ENCODE data around the gene SESN2.

SESN2 gene, protein sequence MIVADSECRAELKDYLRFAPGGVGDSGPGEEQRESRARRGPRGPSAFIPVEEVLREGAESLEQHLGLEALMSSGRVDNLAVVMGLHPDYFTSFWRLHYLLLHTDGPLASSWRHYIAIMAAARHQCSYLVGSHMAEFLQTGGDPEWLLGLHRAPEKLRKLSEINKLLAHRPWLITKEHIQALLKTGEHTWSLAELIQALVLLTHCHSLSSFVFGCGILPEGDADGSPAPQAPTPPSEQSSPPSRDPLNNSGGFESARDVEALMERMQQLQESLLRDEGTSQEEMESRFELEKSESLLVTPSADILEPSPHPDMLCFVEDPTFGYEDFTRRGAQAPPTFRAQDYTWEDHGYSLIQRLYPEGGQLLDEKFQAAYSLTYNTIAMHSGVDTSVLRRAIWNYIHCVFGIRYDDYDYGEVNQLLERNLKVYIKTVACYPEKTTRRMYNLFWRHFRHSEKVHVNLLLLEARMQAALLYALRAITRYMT

DNA sequence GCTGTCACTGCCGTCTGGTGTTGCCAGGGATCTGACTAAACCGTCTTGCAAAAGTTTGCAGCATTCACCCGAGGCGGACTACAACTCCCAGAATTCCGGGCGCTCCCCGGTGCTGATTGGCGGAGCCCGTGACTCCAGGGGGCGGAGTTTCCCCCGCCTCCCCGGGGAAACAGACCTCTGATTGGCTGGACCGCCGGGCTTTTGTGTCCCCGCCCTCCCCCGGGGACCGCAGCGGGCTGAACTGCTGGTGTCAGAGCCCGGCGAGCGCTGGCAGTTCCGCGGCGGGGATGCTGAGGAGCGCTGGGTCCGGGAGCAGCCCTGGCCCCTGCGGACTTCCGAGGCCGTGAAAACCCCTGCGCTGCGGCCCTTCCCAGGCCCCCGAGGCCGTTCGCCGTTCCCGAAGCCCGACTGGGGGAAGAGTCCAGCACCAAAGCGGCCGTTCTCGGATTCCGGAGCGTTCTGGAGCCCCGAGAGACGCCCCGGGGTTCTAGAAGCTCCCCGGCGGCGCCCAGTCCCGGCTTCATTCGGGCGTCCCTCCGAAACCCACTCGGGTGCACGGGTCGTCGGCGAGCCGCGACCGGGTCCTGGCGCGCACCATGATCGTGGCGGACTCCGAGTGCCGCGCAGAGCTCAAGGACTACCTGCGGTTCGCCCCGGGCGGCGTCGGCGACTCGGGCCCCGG lies at the start of gene SESN2:
Gene SESN2 (plus strand): TSS at position 267 of the 682 bp plus-strand sequence. CDS start 330 bp downstream, at position 597.
- Histone ChIP-seq H3K36me3 (ENCODE audit: insufficient read depth, low read depth, low read length) (no peaks in the 10 kb centered on the region), H3K27me3 (ENCODE audit: insufficient read depth, low read length) (no peaks in the 10 kb centered on the region), H3K27ac (ENCODE audit: low read length) (peak within 1 kb of the TSS; percentile 57), H3K9me3 (ENCODE audit: insufficient read depth, low read depth, low read length) (no peaks in the 10 kb centered on the region), H3K4me3 (ENCODE audit: low read length) (peak within 1 kb of the TSS; percentile 78), H3K4me1 (ENCODE audit: insufficient read depth, low read length) (peaks cover 9% of the 10 kb centered on the region; the same call in 1 of the 2 replicates), H3K9ac (ENCODE audit: low read depth, low read length) (peak within 1 kb of the TSS; percentile 92)

DNA sequence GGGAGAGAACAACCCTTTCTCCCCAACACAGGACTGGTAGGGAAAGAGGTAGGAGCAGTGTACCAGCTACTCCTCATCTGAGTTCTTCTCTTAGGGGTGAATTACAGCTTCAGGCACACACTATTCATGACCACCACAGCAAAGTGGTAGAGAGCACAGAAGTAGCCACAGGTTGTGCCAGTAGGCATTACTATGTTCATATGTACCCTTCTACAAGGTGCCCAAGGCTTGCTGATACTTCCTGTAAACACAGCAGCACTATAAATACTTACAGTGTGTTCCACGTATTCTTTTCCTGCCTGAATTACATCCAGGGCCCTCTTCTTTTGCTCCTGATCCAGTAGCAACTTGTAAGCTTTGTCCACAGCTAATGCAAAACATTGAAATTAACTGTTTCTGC lies 49.6 kb upstream of the SESN2 start:
- no peak overlapping the region for H3K4me3 ChIP-seq (ENCODE audit: low read length)
- no peak overlapping the region for H3K9ac ChIP-seq (ENCODE audit: low read depth, low read length)
- H3K36me3 ChIP-seq (ENCODE audit: insufficient read depth, low read depth, low read length) = peaks cover 78% of the 10 kb centered on the region

DNA sequence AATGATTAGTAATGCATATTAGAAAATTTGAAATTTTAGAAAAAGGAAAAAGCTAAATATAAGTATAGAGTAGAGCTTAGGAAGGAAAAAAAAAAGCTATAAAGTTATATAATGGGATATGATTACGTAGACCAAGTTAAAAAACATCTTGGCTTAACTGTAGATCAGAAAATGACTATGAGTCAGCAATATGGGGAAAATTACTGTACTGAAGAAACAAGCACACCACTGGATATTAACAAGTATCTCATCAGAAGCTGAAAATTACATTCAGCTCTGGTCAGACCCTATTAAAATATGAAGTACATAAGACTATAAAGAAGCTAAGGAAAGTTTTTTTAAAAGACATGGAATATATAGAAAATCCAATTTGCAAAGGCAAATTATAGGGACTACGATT lies 46.0 kb upstream of the SESN2 start:
- Histone ChIP-seq H3K27me3 (ENCODE audit: insufficient read depth, low read length) (no peaks in the 10 kb centered on the region), H3K36me3 (ENCODE audit: insufficient read depth, low read depth, low read length) (peaks cover 56% of the 10 kb centered on the region), H3K4me3 (ENCODE audit: low read length) (no peak overlapping the region), H3K9me3 (ENCODE audit: insufficient read depth, low read depth, low read length) (no peaks in the 10 kb centered on the region), H3K4me1 (ENCODE audit: insufficient read depth, low read length) (peaks cover 5% of the 10 kb centered on the region; the same call in 1 of the 2 replicates), H3K9ac (ENCODE audit: low read depth, low read length) (no peak overlapping the region), H3K27ac (ENCODE audit: low read length) (no peak overlapping the region)

More for the DNA sequence above, 49.6 kb upstream of the SESN2 start:
- Histone ChIP-seq H3K4me1 (ENCODE audit: insufficient read depth, low read length) (peaks cover 5% of the 10 kb centered on the region; the same call in 1 of the 2 replicates), H3K27me3 (ENCODE audit: insufficient read depth, low read length) (no peaks in the 10 kb centered on the region), H3K27ac (ENCODE audit: low read length) (no peak overlapping the region), H3K9me3 (ENCODE audit: insufficient read depth, low read depth, low read length) (no peaks in the 10 kb centered on the region)

DNA sequence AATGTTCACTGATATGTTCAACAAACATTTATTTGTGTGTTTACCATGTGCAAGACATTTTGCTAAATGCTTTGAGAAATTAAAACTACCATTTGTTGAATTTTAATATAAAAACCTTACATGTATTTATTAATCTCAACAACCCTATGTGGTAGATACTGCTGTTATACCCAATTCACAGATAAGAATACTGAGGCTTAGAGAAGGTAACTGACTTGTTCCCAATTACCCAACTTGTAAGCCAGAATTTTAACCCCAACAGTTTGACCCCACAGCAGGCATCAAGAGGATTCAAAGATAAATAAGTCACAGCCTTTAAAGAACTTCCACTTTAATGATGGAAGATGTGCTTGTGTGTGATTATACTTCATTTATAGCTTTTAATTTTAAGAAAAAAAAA lies 30.2 kb upstream of the SESN2 start:
- no peaks in the 10 kb centered on the region for H3K9me3 ChIP-seq (ENCODE audit: insufficient read depth, low read depth, low read length)
- H3K4me3 ChIP-seq (ENCODE audit: low read length) = no peak overlapping the region
- H3K4me1 ChIP-seq (ENCODE audit: insufficient read depth, low read length) = no peaks in the 10 kb centered on the region
- H3K27ac ChIP-seq (ENCODE audit: low read length) = no peak overlapping the region
- H3K9ac ChIP-seq (ENCODE audit: low read depth, low read length) = no peak overlapping the region
- peaks cover 64% of the 10 kb centered on the region for H3K36me3 ChIP-seq (ENCODE audit: insufficient read depth, low read depth, low read length)
- no peaks in the 10 kb centered on the region for H3K27me3 ChIP-seq (ENCODE audit: insufficient read depth, low read length)

DNA sequence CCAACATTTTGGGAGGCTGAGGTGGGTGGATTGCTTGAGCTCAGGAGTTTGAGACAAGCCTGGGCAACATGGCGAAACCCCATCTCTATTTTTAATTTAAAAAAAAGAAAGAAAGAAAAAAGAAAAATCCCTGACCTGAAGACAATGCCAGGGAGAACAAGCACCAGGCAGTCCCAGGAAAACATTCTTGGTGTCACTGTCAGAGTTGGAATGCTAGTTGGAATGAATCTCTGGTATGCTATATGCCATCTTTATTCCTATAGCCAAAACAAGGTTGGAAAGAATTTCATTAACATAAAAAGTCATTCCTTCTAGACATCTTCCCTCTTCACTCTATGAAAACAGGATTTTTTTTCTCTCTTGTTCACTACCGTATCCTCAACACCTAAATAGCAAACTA lies 29.3 kb upstream of the SESN2 start:
- Histone ChIP-seq H3K27ac (ENCODE audit: low read length) (no peak overlapping the region), H3K9ac (ENCODE audit: low read depth, low read length) (no peak overlapping the region), H3K9me3 (ENCODE audit: insufficient read depth, low read depth, low read length) (no peaks in the 10 kb centered on the region), H3K4me3 (ENCODE audit: low read length) (no peak overlapping the region), H3K4me1 (ENCODE audit: insufficient read depth, low read length) (no peaks in the 10 kb centered on the region), H3K36me3 (ENCODE audit: insufficient read depth, low read depth, low read length) (peaks cover 57% of the 10 kb centered on the region), H3K27me3 (ENCODE audit: insufficient read depth, low read length) (no peaks in the 10 kb centered on the region)

DNA sequence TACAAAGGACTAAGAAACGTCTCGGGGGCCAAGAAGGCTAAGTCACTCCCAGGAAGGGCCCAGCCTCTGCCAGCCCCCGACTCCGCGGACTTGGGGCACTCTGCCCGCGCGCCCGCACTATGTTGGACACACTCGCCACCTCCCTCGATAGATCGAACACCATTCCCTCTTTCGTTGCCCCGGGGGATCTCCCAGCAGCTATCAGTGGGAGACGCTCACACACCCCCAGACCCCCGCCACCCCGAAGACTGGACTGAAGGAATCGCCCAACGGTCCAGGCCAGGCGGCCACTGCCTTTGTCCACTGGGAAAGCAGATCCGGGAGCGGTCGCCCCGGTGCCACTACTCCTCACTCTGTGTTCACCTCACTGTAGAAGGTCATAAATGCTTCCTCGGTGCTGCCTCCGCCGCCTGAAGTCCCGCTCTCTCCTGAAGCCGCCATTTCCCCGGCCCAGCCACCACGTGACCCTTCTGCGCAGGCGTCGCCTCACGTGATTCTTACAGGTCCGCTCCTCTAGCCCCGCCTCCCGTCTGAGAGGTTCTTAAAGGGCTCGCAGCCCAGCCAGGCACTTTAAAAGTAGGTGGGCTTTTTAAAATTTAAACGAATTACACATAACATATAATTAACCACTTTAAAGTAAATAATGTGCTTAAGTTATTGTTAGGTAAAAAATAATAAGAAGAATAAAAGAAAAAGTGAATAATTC lies 26.6 kb upstream of the SESN2 start, which contains the start of gene DNAJC8:
Gene DNAJC8 (minus strand): TSS at position 472 of the 706 bp plus-strand sequence. CDS start 31 bp downstream, at position 441.
- Histone ChIP-seq H3K27me3 (ENCODE audit: insufficient read depth, low read length) (no peaks in the 10 kb centered on the region), H3K27ac (ENCODE audit: low read length) (peak within 1 kb of the TSS; percentile 61), H3K9ac (ENCODE audit: low read depth, low read length) (peak within 1 kb of the TSS; percentile 99), H3K9me3 (ENCODE audit: insufficient read depth, low read depth, low read length) (no peaks in the 10 kb centered on the region), H3K4me1 (ENCODE audit: insufficient read depth, low read length) (peaks cover 8% of the 10 kb centered on the region; the same call in 1 of the 2 replicates), H3K4me3 (ENCODE audit: low read length) (peak within 1 kb of the TSS; percentile 94), H3K36me3 (ENCODE audit: insufficient read depth, low read depth, low read length) (peaks cover 33% of the 10 kb centered on the region)

DNA sequence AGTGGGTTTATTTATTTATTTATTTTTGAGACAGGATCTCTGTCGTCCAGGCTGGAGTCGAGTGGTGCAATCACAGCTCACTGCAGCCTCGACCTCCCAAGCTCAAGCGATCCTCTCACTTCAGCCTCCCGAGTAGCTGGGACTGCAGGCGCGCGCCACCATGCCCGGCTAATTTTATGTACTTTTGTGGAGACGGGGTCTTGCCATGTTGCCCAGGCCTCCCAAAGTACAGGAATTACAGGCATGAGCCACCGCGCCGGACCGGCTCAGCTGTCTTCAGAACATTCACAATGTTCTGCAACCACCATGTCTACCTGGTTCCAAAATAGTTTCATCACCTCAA lies 26.1 kb upstream of the SESN2 start:
- Histone ChIP-seq H3K4me3 (ENCODE audit: low read length) (peak overlapping the region; percentile 94; the same call in 1 of the 2 replicates), H3K9ac (ENCODE audit: low read depth, low read length) (no peak overlapping the region)

DNA sequence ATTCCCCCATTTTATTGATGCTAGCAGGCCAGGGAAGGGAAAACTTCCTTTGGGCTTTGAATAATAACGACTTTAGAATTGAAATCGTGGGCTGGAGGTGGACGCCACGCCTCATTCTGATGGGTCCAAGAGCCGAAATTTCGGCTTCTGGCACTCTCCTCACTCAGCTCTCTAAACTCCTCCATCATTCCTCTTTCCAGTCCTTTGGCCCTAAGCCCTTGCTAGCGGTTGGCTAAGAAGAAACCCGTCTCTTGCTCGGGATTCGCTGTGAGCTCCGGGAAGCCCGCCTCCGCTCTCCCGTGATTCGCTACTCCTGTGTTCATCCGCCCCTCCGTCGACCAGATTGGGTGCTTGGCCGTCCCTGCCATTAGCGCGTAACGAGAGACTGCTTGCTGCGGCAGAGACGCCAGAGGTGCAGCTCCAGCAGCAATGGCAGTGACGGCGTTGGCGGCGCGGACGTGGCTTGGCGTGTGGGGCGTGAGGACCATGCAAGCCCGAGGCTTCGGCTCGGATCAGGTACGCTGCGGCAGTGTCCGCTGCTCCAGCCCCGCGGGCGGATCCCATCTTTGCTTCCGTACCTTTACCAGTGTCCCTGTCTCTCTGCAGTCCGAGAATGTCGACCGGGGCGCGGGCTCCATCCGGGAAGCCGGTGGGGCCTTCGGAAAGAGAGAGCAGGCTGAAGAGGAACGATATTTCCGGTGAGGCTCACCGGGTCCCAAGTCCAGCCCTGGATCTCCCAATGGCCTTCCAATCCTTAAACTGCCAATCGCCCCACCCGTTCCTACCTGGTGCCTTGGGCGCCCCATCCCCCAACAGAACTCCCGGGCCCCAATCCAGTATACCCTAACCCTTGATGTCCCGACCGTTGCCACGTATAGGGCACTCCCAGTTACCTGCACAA lies 23.3 kb upstream of the SESN2 start, which contains the start of gene ATP5IF1:
Gene ATP5IF1 (plus strand): TSS at position 370 of the 901 bp plus-strand sequence. CDS start 60 bp downstream, at position 430.
- Histone ChIP-seq H3K36me3 (ENCODE audit: insufficient read depth, low read depth, low read length) (peaks cover 16% of the 10 kb centered on the region), H3K27ac (ENCODE audit: low read length) (peak within 1 kb of the TSS; percentile 92), H3K4me1 (ENCODE audit: insufficient read depth, low read length) (peaks cover 8% of the 10 kb centered on the region; the same call in 1 of the 2 replicates), H3K9ac (ENCODE audit: low read depth, low read length) (peak within 1 kb of the TSS; percentile 97), H3K27me3 (ENCODE audit: insufficient read depth, low read length) (no peaks in the 10 kb centered on the region), H3K9me3 (ENCODE audit: insufficient read depth, low read depth, low read length) (no peaks in the 10 kb centered on the region), H3K4me3 (ENCODE audit: low read length) (peak within 1 kb of the TSS; percentile 95)

More for the DNA sequence above, 26.1 kb upstream of the SESN2 start:
- peaks cover 33% of the 10 kb centered on the region for H3K36me3 ChIP-seq (ENCODE audit: insufficient read depth, low read depth, low read length)
- peaks cover 8% of the 10 kb centered on the region; the same call in 1 of the 2 replicates for H3K4me1 ChIP-seq (ENCODE audit: insufficient read depth, low read length)
- H3K9me3 ChIP-seq (ENCODE audit: insufficient read depth, low read depth, low read length) = no peaks in the 10 kb centered on the region
- H3K27ac ChIP-seq (ENCODE audit: low read length) = no peak overlapping the region
- H3K27me3 ChIP-seq (ENCODE audit: insufficient read depth, low read length) = no peaks in the 10 kb centered on the region

DNA sequence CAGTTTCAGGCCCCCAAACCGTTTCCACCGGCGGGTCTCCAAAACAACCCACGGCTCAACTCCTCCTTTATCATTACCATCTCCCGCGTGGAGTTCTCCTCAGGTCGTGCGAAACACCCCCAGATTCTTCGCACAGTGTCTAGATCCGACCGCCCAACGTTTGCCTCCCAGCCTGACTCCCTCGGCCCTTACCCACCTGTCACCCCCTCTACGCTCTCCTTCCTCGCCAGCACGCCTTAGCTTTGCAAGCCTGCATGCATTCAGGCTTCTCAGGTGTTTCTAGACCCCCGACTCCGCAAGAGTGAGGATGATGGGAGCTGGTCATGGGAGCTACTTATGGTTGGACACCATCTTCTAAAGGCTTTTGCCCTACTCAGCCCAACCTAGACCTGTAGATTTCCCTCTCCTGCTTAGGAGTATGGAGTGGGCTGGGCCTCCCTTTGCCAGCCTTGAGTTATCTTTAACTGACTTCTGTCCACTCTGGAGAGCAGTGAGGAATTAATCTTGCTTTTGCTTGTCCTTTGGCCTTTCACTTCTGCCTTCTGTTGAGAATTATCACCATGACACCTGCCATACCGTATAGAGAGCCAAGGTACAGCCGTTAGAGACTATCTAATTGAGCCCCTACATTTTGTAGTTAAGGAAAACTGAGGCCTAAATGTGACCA lies 22.5 kb upstream of the SESN2 start:
- H3K9me3 ChIP-seq (ENCODE audit: insufficient read depth, low read depth, low read length) = no peaks in the 10 kb centered on the region
- no peaks in the 10 kb centered on the region for H3K27me3 ChIP-seq (ENCODE audit: insufficient read depth, low read length)
- peak overlapping the region; percentile 78 for H3K27ac ChIP-seq (ENCODE audit: low read length)
- H3K36me3 ChIP-seq (ENCODE audit: insufficient read depth, low read depth, low read length) = peaks cover 16% of the 10 kb centered on the region
- H3K4me1 ChIP-seq (ENCODE audit: insufficient read depth, low read length) = peaks cover 8% of the 10 kb centered on the region; the same call in 1 of the 2 replicates
- H3K9ac ChIP-seq (ENCODE audit: low read depth, low read length) = peak overlapping the region; percentile 97
- H3K4me3 ChIP-seq (ENCODE audit: low read length) = peak overlapping the region; percentile 95

DNA sequence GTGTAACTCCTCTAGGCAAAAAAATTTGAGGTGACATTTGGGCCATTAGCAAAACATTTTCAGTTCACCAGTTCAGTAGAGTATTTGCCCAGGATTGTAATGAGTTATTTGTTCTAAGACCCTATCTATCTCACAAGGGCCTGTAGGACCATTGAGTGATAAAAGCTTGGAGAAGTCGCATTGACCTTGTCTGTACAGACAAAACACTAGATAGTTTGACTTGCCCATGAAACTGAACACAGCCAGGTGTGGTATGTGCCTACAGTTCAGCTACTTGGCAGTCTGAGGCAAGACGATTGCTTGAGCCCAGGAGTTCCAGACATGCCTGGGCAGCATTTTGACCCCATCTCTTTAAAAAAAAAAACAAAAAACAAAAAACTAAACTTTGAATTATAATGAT lies 20.3 kb upstream of the SESN2 start:
- Histone ChIP-seq H3K36me3 (ENCODE audit: insufficient read depth, low read depth, low read length) (peaks cover 20% of the 10 kb centered on the region), H3K4me1 (ENCODE audit: insufficient read depth, low read length) (peaks cover 8% of the 10 kb centered on the region; the same call in 1 of the 2 replicates), H3K9me3 (ENCODE audit: insufficient read depth, low read depth, low read length) (no peaks in the 10 kb centered on the region), H3K9ac (ENCODE audit: low read depth, low read length) (no peak overlapping the region), H3K27ac (ENCODE audit: low read length) (no peak overlapping the region), H3K27me3 (ENCODE audit: insufficient read depth, low read length) (no peaks in the 10 kb centered on the region), H3K4me3 (ENCODE audit: low read length) (no peak overlapping the region)
